Activated naive CD4-positive, alpha-beta T cell (primary cell): Measurements from ENCODE around the gene ME1.
"Not testable (repeated sequence)": the region's sequence is repeated elsewhere in the genome, so short reads cannot be mapped to it uniquely, and the experiment has no call there.

Source experiments
- DNase-seq, 4 experiments: peaks; one replicate each; lab custom pipeline; 2025; lab: John Stamatoyannopoulos, UW

The ME1 gene

DNA sequence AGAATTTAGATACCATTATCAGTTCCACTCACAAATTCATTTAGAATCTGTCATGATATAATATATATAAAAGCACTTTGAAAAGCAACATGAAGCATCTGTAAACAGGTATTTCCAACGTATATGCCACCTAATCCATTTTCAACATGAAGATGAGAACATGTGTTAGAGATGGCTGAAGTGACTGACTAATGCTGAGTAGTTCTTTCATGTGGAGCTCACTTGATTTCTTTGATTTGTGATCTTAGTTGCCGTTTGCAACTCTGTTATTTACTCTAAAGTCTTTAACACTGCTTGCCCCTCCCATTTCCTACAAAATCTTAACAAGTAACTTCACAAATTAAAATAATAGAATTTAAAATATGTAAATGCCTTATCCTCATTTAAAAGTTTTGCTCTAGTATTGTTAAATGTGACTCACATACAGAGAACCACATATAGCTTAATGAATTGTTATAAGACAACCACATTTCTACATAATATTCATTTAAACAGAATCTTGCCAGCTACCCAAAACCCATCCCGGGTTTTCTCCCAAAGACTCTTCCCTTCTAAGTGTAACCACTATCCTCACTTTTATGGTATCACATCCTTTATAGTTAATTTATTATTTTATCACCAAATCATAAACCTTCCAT is 78.3 kb downstream of the ME1 start:
- DNase-seq, result no peak

DNA sequence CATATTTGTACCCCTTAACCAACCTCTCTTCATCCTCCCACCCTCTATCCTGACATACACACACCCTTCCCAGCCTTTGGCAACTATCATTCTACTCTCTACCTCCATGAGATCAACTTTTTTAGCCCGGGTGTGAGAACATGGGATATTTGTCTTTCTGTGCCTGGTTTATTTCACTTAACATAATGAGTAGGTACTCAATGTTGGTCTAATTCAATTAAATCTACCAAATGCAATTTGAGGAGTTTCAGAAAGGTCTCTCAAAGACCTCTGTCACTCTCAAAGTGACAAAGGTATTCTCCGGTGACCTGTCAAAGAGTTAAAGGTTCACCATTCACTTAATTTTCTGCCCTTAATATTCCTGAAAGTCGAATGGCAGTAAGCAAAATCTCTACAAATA is 87.7 kb downstream of the ME1 start:
- DNase-seq, result no peak

DNA sequence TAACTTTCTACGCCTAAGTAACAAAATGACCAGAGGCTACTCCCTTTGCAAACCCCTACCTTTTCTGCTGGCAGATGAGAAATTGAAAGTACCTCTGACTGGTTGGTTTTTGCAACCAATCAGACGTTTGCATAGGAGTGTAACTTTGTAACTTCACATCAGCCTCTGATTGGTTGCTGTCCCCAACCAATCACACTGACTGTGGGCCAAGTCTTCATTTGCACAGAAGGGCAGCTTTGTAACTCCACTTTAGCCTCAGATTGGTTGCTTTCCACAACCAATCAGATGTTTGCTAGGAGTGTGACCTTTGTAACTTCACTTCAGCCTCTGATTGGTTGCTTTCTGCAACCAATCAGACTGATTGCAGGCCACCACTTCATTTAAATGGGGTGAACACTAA is 89.1 kb downstream of the ME1 start:
- DNase-seq, result no peak

DNA sequence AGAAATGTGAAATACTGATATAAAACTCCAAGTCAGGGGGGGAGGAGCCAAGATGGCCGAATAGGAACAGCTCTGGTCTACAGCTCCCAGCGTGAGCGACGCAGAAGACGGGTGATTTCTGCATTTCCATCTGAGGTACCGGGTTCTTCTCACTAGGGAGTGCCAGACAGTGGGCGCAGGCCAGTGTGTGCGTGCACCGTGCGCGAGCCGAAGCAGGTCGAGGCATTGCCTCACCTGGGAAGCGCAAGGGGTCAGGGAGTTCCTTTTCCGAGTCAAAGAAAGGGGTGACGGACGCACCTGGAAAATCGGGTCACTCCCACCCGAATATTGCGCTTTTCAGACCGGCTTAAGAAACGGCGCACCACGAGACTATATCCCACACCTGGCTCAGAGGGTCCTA is 96.9 kb downstream of the ME1 start:
- not testable (repeated sequence) for DNase-seq

DNA sequence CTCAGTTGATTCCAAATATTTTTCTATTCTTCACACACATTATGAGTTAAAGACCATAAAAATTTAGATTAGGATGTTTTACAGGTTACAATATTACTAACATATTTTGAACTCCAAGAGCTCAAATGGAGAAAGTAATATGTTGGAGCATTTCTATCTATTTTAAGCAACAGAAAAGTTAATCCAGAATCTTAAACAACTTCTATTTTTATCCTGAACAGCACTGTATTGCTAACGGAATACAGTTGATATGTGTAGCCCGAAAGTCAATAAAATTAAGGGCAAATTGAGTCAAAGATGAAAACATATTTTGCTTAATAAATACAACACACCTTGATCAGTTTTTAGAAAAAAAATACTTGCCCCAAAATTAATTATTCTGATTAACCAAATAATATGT is 97.4 kb downstream of the ME1 start:
- DNase-seq, result no peak

DNA sequence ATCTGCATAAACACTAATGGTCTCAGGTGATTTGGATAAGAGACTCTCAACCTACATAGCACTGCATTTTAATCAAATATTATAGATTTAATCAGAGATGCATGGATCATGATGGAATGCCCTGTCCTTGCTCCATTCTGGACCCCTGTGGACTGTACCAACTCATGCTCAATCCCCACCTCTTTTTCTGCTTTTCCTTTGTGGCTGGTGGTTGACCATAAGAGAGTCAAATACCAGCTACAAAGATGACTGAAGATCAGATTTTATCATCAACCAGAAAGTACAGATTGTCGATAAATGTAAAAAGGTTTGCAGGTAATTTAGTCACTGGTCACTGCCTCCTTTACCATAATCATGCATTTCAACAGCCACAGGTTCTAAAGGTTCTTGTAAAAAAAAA is 116.2 kb downstream of the ME1 start:
- no peak for DNase-seq

DNA sequence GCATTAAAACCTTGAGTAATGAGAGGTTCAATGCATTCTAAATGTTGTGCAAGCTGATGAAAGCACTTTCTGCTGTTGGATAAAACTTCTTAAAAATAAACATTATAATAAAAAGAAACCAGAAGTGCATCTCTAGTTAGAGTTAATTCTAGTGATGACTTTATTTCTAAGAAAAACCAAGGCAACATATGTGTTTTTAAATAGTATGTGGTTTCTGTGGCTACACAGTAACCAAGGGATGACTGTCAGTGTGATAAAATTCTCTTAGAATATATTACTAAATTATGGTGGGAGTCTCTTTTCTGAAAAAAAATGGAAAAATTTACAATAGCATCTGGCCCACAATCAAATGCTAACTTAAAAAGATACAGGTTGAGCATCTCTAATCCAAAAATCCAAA is 117.0 kb downstream of the ME1 start:
- DNase-seq, result no peak

DNA sequence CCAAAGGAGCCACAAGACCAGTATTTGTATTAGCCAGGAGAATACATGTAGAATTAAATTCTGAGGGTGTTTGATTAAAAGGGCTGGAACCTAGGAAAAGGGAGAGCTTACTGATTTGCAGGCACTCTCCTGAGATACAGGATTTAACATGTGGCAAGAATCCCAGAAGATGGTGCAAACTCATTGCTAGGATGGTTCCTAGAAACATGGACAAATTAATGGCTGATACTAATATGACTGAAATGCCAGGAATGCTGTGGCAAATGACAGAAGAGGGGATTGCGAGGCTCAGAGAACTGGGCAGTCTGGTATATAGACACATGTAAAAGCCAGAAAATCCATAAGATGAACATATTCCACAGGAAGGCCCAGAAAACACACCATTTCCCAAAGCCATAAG is 119.6 kb downstream of the ME1 start:
- no peak for DNase-seq

DNA sequence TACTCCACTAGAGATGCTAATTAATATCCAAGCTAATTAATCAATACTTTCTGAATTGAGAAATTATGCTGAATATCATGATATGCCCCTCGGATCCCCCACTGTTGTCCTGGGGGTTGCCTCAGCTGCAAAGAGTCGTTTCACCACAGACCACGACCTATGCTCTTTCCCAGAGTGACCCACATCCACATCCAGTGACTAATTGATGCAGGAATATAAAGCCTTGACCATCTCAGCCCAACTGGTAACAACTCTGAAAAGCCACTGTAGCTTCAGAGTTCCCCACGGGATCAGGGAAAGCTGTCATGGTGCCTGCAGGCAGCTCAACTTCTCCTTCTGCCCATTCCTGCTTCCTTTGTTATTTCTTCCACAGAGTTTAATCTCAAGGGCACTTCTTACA is 120.8 kb downstream of the ME1 start:
- DNase-seq, result no peak

DNA sequence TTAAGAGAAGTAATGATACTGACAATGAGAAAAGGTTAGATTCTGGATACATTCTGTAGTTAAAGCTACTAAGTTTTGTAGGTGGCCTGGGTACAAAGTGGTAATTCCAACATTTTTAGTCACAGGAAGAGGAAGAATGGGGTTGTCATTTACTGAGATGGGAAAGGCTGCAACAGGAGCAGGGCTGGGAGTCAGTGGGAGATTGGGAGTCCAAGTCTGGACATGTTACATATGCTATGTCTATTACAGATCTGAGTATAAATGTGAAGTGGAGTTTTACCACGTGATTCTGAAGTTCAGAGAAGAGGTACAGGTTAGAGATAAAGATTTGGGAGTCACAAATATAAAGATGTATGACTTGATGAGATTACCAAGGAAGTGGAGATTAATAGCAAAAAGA is 121.5 kb downstream of the ME1 start:
- no peak for DNase-seq

DNA sequence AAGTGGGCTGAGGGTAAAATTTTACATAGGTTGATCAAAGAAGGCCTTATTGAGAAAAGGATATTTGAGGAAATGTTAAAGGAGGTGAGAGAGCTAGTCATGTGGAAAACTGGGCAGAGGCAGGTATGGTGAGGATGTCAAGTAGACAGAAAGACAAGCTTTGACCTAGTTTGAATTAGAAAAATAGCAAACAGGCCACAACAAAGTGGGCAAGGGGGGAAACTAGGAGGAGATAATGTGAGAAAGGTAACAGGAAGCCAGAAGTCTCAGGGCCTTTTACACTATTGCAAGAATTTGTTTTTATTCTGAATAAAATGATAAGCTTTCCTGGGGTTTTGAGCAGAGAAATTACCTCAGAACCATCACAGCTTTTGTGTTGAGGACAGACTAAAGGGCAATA is 122.0 kb downstream of the ME1 start:
- no peak for DNase-seq

DNA sequence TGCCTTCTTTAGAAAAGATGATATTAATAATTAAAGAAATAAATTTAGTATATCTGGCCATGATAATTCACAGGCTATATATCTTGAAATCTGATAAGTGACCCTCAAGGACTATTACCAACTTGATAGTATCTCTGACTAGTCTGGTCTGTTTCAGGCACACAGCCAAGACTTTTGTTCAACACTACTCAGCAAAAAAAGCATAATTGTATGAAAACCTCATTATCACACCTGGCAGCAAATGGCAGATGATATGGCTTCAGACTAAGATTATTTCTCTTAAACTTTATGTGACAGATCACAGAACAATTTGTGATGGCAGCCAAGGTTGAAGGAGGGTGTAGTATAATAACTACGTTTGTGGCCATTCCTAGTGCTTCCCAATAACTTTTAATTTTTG is 123.0 kb downstream of the ME1 start:
- DNase-seq, result no peak

DNA sequence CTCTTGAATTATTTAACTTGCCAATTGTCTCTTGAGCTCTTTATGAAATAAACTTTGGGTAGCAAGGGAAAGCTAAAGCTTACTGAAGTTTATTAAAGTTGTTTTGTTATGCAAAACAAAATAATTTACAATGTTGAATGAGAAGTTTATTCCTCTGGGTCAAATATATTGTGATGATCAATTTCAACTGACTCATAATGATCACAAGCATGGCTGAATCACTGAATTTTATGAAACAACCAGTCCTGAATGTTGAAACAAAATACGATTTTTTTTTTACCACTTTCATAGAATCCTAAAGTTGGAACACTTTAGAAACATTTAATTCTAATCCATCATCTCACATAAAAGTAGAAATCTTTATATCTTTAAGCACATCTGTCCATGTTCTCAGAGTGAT is 127.4 kb downstream of the ME1 start:
- DNase-seq, result no peak

DNA sequence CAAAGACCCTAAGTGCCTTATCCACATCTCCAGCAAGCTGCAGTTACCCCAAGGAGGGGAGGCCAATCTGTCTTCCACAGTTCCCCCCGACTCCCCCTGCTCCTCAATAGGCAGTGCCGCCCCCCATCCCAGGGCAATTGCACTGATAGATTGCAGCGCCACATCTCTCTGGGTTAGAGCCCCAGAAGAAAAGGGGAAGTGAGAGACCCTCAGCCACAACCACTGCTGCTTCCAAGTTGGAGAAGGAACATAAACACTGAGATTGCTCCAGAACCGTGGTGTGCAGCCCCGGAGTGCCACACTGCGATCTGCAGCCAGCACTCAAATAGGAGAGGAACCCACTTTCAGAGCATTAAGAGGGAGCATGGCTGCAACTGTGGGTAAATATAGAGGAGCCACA is 136.2 kb downstream of the ME1 start:
- no peak for DNase-seq

DNA sequence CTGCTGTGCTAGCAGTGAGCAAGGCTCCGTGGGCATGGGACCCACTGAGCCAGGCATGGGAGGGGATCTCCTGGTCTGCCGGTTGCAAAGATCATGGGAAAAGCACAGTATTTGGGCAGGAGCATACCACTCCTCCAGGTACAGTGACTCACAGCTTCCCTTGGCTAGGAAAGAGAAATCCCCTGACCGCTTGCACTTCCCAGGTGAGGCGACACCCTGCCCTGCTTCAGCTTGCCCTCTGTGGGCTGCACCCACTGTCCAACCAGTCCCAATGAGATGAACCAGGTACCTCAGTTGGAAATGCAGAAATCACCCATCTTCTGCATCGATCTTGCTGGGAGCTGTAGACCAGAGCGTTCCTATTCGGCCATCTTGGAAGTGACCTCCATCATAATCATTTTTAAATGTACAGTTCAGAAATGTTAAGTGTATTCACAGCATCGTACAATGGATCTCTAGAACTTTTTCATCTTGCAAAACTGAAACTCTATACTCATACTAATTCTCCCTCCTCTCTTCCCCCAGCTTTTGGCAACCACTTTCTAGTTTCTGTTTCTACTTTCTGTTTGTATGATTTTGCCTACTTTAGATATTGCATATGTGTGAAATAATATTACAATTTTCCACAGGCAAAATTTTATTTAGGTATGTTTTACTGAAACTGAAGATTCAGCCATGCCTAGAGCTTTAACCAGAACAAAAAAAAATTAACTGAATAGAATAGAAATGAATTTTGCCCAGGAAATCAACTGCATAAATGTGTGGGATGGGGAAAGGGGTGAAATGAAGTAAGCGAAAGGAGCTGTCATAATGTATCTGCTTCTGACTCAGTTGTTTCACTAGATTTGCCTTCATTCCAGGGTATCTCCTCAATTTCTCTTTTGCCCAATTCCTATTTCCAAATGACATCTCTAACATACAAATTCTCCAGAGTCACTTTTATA is 137.7 kb downstream of the ME1 start:
- no peak for DNase-seq

DNA sequence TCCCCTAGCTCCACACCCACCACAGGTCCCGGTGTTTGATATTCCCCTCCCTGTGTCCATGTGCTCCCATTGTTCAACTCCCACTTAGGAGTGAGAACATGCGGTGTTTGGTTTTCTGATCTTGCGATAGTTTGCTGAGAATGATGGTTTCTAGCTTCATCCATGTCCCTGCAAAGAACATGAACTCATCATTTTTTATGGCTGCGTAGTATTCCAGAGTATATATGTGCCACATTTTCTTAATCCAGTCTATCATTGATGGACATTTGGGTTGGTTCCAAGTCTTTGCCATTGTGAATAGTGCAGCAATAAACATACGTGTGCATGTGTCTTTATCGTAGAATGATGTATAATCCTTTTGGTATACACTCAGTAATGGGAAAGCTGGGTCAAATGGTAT is 143.6 kb downstream of the ME1 start:
- DNase-seq, result not testable (repeated sequence)

DNA sequence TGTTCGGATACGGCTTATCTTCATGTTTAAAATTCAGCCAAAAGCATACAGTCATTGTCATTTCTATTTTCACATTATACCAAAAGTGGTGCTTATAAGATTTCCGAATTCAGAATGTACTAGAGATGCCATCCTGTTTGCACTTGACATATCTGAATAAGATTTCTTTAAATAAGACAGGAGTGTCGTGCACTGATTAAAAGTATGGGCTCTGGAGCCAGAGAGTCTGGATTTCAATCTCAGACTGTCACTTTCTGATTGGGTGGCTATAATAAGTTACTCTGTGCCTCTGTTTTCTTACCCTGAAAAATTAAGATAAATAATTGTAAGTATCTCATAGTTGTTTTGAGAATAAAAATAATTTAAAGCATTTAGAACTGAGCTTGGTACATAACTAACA is 144.9 kb downstream of the ME1 start:
- DNase-seq, result no peak

DNA sequence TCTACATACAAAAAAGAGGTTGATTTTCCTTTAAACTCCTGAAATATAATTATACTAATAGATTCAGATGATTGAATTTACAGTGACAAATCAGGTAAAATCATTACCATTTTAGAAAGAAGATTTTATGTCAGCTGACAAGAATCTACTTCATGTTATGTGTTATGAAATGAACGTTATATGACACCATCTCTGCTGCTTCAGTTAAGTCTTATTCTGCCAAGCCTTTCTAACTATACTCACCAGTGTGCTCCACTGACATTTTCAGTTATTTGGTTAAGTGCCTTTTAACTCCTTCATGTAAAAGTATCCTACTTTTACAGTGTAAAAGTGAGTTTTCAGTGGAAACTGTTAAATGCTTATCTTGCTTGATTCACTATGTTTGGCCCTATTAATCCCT is 157.3 kb downstream of the ME1 start:
- no peak for DNase-seq

DNA sequence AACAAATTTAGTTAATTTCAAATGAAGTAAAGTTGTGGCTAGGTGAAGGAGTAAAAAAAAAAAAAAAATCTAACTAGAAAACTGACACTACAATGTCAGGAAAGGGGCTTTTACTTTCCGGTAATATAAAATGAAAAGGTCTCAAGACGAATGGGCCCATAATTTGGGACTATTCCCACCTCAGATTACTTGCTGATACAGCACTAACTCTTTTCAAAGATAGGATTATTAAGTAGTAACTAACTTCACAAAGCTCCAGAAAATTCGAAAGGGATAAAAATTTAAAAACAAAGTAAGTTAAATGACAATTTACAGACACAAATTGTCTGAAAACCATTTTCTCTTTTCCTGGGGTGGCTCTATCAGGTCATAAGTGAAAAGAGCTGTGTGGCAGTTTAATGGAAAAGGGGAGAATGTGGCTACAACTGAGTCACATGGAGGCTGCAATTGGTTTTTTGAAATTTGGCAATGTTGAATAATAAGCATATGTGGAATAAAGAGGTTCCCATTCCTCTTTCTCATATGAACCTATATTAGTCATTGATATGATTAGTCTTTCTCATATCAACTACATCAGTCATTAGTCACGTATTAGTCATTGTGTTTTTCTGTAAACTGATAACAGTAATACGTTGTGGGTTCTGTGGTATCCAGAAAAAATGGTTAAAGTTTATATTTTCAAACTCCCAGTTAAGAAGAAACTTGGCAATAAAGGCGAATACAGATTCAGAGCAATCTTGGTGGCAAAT is 159.7 kb downstream of the ME1 start:
- no peak for DNase-seq

DNA sequence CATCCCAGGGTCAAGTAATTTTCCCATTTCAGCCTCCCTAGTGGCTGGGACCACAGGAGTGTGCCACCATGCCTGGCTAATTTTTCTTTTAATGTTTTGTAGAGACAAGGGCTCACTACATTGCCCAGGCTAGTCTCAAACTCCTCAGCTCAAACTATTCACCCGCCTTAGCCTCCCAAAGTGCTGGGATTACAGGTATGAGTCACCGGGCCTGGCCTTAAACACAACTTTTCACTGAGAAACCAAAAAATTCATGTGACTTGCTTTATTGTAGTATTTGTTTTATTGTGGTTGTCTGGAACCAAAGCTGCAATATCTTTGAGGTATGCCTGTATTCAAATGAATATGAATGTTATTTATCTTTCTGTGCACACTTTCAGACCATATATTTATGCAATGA is 165.5 kb downstream of the ME1 start:
- no peak for DNase-seq

DNA sequence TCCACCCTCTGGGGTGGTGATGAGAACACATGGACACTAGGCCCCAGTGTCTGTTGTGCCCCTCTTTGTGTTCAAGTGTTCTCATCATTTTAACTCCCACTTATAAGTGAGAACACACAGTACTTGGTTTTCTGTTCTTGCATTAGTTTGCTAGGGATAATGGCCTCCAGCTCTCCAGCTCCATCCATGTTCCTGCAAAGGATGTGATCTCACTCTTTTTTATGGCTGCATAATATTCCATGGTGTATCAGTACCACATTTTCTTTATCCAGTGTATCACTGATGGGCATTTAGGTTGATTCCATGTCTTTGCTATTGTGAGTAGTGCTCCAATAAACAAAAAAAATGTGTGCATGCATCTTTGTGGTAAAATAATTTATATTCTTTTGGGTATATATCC is 170.3 kb downstream of the ME1 start:
- no peak for DNase-seq

DNA sequence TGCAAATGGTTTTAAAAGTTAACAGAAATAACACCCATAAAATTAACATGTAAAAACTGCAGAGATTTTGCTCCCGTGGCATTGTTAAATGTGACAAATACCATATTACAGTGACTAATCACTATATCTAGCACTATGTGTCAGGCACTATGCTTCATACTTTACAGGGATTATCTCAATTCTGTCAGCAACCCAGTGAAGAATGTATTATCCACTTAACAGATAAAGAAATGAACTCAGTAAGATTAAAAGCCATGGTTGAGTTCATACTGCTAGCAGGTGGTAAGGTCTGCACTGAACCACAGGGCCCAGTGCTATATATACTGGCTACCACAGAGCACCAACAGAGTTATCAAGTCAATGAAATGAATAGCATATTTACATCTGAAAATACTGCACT is 172.3 kb downstream of the ME1 start:
- DNase-seq, result no peak

DNA sequence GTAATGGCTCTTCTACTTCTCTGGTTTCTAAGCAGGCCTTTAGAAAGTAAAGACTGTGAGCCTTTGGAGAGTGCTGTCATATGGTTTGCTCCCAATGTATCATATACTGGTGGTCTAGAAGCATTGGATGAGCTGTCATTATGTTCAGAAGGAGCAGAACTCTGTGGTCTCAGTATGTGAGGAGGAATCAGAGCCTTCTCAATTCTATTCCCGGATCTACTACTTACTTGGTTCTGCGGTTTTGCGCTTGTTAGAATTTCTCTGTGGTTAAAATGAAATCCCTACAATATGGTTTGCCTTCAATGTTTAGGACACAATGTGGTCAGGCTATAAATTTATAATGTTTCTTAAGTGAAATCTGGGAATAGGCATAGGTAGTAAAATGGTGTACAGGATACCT is 173.1 kb downstream of the ME1 start:
- no peak for DNase-seq
